Measurements from ENCODE around the gene CPTP.

DNA sequence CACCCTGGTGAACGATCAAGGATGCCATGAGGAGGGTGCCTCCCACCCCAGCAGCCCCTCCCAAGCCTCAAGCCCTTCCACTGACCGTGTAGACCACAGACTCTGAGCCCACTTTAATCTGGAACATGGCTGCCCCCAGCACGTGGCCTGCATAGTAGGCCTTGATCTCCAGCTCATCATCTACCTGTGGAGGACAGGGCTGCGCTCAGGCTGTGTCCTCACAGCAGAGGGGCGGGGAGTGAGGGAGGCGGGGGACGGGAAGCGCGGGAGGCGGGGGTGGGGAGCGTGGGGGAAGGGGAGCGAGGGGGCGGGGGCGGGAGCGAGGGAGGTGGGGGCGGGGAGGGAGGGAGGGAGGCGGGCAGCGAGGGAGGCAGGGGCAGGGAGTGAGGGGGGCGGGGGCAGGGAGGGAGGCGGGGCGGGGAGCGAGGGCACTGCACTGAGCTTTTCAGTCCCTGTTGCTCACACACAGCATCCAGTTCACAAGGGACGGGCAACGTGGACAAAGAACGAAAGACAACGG is 9.1 kb upstream of the CPTP start:
- TF ChIP-seq CTCF (IDR thresholded peaks at IDR 0.05) (no peak), POLR2A (IDR thresholded peaks at IDR 0.05) (no peak)

Measured in heart left ventricle (tissue), 13 donors.